A549 (cell line): ENCODE results near the gene ACACA. TPM values are rescaled to one million over a fixed set of nuclear protein-coding genes. Genes with fewer than 3 reads are reported as not detected.
A peak's percentile ranks its signal among the peaks of the same experiment; 100 is the strongest.

ENCODE experiments used
- ATAC-seq, 2 experiments: fragments of 200-7000 bp in 1 of 2; fragments of >200 bp in 1 of 2; cut with Nextera tagmentation in 1 of 2; cut with Tn5 transposase in 1 of 2; 3 replicates each; pipeline versions ENCODE4 v1.8.0 to v1.9.1; 2018 to 2020; ENCODE audit warnings: mild to moderate bottlenecking in 1 of 2, moderate library complexity in 1 of 2
- CTCF ChIA-PET: fragments of 300-600 bp; sonication (Branson Sonifier 250); formaldehyde crosslinking; extraction: SDS; loops from one replicate; lab custom pipeline; 2021; ENCODE audit warnings: antibody characterized with exemption, inconsistent platforms; lab: Yijun Ruan, JAX
- POLR2A ChIA-PET: fragments of 350-600 bp; formaldehyde crosslinking; extraction: SDS; loops from one replicate; lab custom pipeline; 2021; ENCODE audit warnings: antibody characterized with exemption, inconsistent platforms; lab: Yijun Ruan, JAX
- DNase-seq, 2 experiments: peaks; one replicate each; pipeline versions ENCODE4 v3.0.0 to v3.0.0-alpha.2; 2011 to 2016; ENCODE audit warnings: low read depth in 1 of 2, low spot score in 1 of 2
- FAIRE-seq: peaks from 2 replicates; lab custom pipeline; 2011; peaks lifted over from hg19 to GRCh38; lab: Jason Lieb, UNC
- H3K27ac ChIP-seq, 2 experiments: fragments of >200 bp; sonication (Bioruptor Twin); formaldehyde crosslinking; 3 replicates each; pipeline ENCODE4 v1.5.1; 2016 to 2017
- H3K4me1 ChIP-seq: fragments of >200 bp; sonication (Bioruptor Twin); formaldehyde crosslinking; 3 replicates; pipeline ENCODE4 v1.6.1; 2016
- H3K4me2 ChIP-seq: fragments of >200 bp; sonication (Bioruptor Twin); formaldehyde crosslinking; 3 replicates; pipeline ENCODE4 v1.6.1; 2016
- H3K4me3 ChIP-seq: fragments of >200 bp; sonication (Bioruptor Twin); formaldehyde crosslinking; 3 replicates; pipeline ENCODE4 v1.5.1; 2016
- H3K9me3 ChIP-seq: fragments of >200 bp; sonication (Bioruptor Twin); formaldehyde crosslinking; 3 replicates; pipeline ENCODE4 v1.6.1; 2016
- CBX2 ChIP-seq: fragments of 200-600 bp; sonication (generic); IDR thresholded peaks from 2 replicates; pipeline ENCODE4 v1.6.1; 2016; ENCODE audit warnings: low read depth, mild to moderate bottlenecking, borderline replicate concordance
- ELK1 ChIP-seq: fragments of 150-350 bp; IDR thresholded peaks from 2 replicates; pipeline ENCODE4 v1.6.1; 2014; ENCODE audit warnings: low read depth, mild to moderate bottlenecking, low read length
- ESRRA ChIP-seq: fragments of 150-350 bp; IDR thresholded peaks from 2 replicates; pipeline ENCODE4 v1.6.1; 2014; ENCODE audit warnings: mild to moderate bottlenecking, low read length, borderline replicate concordance
- HDAC2 ChIP-seq: fragments of 200-600 bp; sonication (generic); IDR thresholded peaks from 2 replicates; pipeline ENCODE4 v1.6.1; 2016
- HMGXB4 ChIP-seq: fragments of 250-450 bp; sonication (Bioruptor Pico); IDR thresholded peaks from 2 replicates; pipeline ENCODE4 v1.5.0; 2021; ENCODE audit warnings: mild to moderate bottlenecking, moderate library complexity, borderline replicate concordance
- HOXA7 ChIP-seq: fragments of 250-450 bp; sonication (Bioruptor Pico); IDR thresholded peaks from 2 replicates; pipeline ENCODE4 v1.5.0; 2020; ENCODE audit warnings: mild to moderate bottlenecking, moderate library complexity
- JUN ChIP-seq, 2 experiments: fragments of >200 bp; sonication (Bioruptor Twin); formaldehyde crosslinking; IDR thresholded peaks; 2 replicates in 1 of 2; 3 replicates in 1 of 2; pipeline ENCODE4 v1.6.1; 2016 to 2017
- KDM5A ChIP-seq: fragments of 200-600 bp; sonication (generic); IDR thresholded peaks from 2 replicates; pipeline ENCODE4 v1.6.1; 2016; ENCODE audit warnings: antibody characterized with exemption, mild to moderate bottlenecking
- MAFK ChIP-seq: fragments of 450-650 bp; IDR thresholded peaks from 2 replicates; pipeline ENCODE4 v1.6.1; 2014; ENCODE audit not compliant: partially characterized antibody
- MAX ChIP-seq: IDR thresholded peaks from 2 replicates; pipeline ENCODE4 v1.6.1; 2012
- POLR2A ChIP-seq: IDR thresholded peaks from 2 replicates; pipeline ENCODE4 v1.6.1; 2012; ENCODE audit warnings: mild to moderate bottlenecking, low read length
- POLR2AphosphoS2 ChIP-seq: conservative IDR thresholded peaks from 2 replicates; pipeline ENCODE4 v1.6.1; 2012; ENCODE audit warnings: low read length, improper control_type of control experiment, inconsistent platforms
- RAD21 ChIP-seq, 2 experiments: fragments of >200 bp in 1 of 2; sonication (Bioruptor Twin) in 1 of 2; formaldehyde crosslinking in 1 of 2; IDR thresholded peaks in 1 of 2; conservative IDR thresholded peaks in 1 of 2; 2 replicates in 1 of 2; 3 replicates in 1 of 2; pipeline ENCODE4 v1.6.1; 2012 to 2018; ENCODE audit warnings: inconsistent platforms in 1 of 2
- ZFP36 ChIP-seq: fragments of 450-650 bp; IDR thresholded peaks from 2 replicates; pipeline ENCODE4 v1.6.1; 2014; ENCODE audit warnings: borderline replicate concordance; ENCODE audit not compliant: partially characterized antibody
- WGBS: methylation state at CpG from one replicate; pipeline ENCODE4 v1.1.6; 2017; ENCODE audit errors: missing lambda C conversion rate; 5-methylcytosine and 5-hydroxymethylcytosine counted together
- polyA plus RNA-seq, 4 experiments: library from polyadenylated mRNA; depleted of rRNA in 3 of 4; stranded (reverse); fragments of >200 nt; fragmentation: RNase III in 1 of 4; extraction: RNeasy Plus Mini Kit Qiagen cat#74134 plus additional on column Dnase treatment in 1 of 4; gene quantifications; 2 replicates in 3 of 4; 3 replicates in 1 of 4; pipeline ENCODE4 v1.2.3, GENCODE V29; 2011 to 2017
- TF ChIP-seq, protein P1 (sequence below): fragments of >200 bp; sonication (Bioruptor Twin); formaldehyde crosslinking; IDR thresholded peaks from 3 replicates; pipeline ENCODE4 v1.5.1; 2016

Gene ACACA
- polyA plus RNA-seq, 2 of the 4 experiments (the other 2 are of a cell fraction), result 51.8 to 112 TPM

GRCh38 chr17:37440424-37440823, 33.8 kb upstream of the ACACA start:
- no peak overlapping the region for H3K27ac ChIP-seq
- no peaks in the 10 kb centered on the region for H3K9me3 ChIP-seq
- ChIA-PET CTCF (interaction anchor here (1.1 to 4.1 kb wide), 3 partner anchors 10 to 130 kb away, joined by 3 to 27 read pairs (median 3); partner anchors contain the start of gene C17orf78), POLR2A (no interaction called here)
- no peak for TF ChIP-seq HOXA7 (CRISPR knock-in tag)
- TF ChIP-seq MAFK, result peak; percentile 99
- ATAC-seq (no peak), FAIRE-seq (no peak), DNase-seq (no peak)
- no peaks in the 10 kb centered on the region for H3K4me1 ChIP-seq
- H3K4me2 ChIP-seq, result no peak overlapping the region
- WGBS, result 100% methylated on average over 2 of the region's 2 CpGs
- no peak overlapping the region for H3K4me3 ChIP-seq

- ChIA-PET POLR2A (no interaction called here), CTCF (interaction anchor here (0.6 to 4.2 kb wide), 24 partner anchors 8 to 132 kb away, joined by 3 to 27 read pairs (median 6); partner anchors contain the start of gene C17orf78)
- FAIRE-seq, result no peak
- Histone ChIP-seq H3K9me3 (no peaks in the 10 kb centered on the region), H3K4me3 (no peak overlapping the region), H3K27ac (no peak overlapping the region)
- DNase-seq, result peak in 1 of 2 experiments; percentile 26
- WGBS, result 72% methylated on average over 4 of the region's 4 CpGs
- TF ChIP-seq POLR2A (no peak), RAD21 (conservative IDR thresholded peaks at IDR 0.05 in 1 of 2, IDR thresholded peaks at IDR 0.05 in 1 of 2) (peak in 1 of 2 experiments; percentile 26; a peak in 2 of 5 replicates), POLR2AphosphoS2 (no peak), ESRRA (no peak), KDM5A (no peak), ELK1 (no peak), JUN (IDR thresholded peaks at IDR 0.05) (no peak), MAX (no peak), CBX2 (no peak), HMGXB4 (CRISPR knock-in tag) (no peak), HOXA7 (CRISPR knock-in tag) (0 out of 2 replicates have a peak, but pooled peaks have one; percentile 9)
- TF ChIP-seq, protein P1, sequence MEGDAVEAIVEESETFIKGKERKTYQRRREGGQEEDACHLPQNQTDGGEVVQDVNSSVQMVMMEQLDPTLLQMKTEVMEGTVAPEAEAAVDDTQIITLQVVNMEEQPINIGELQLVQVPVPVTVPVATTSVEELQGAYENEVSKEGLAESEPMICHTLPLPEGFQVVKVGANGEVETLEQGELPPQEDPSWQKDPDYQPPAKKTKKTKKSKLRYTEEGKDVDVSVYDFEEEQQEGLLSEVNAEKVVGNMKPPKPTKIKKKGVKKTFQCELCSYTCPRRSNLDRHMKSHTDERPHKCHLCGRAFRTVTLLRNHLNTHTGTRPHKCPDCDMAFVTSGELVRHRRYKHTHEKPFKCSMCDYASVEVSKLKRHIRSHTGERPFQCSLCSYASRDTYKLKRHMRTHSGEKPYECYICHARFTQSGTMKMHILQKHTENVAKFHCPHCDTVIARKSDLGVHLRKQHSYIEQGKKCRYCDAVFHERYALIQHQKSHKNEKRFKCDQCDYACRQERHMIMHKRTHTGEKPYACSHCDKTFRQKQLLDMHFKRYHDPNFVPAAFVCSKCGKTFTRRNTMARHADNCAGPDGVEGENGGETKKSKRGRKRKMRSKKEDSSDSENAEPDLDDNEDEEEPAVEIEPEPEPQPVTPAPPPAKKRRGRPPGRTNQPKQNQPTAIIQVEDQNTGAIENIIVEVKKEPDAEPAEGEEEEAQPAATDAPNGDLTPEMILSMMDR, result peak; percentile 55
- TF ChIP-seq, all 56 proteins: peak for 3
- Histone ChIP-seq H3K4me2 (no peak overlapping the region), H3K4me1 (no peaks in the 10 kb centered on the region)
- ATAC-seq, result peak; percentile 48 to 59; a peak in 2 of 6 replicates
Observed at GRCh38 chr17:37438141-37438540, 31.5 kb upstream of the ACACA start.

- Histone ChIP-seq H3K4me3 (no peak overlapping the region), H3K4me2 (no peak overlapping the region), H3K9me3 (no peaks in the 10 kb centered on the region), H3K4me1 (peaks cover 14% of the 10 kb centered on the region; the same call in 2 of the 3 replicates), H3K27ac (no peak overlapping the region)
- ChIA-PET CTCF (interaction anchor here (0.6 to 1.4 kb wide), 5 partner anchors 10 to 36 kb away, joined by 3 to 5 read pairs (median 3); no protein-coding TSS in a partner anchor), POLR2A (no interaction called here)
- 82% methylated on average over 2 of the region's 2 CpGs for WGBS
- FAIRE-seq (no peak), ATAC-seq (no peak), DNase-seq (no peak)
- no peak for TF ChIP-seq HDAC2
- TF ChIP-seq ZFP36, result peak; percentile 27
Observed at GRCh38 chr17:37432671-37433070, 26.0 kb upstream of the ACACA start.
